HUES48 (cell line): ENCODE data around the gene ST6GALNAC3.
"Not testable (repeated sequence)": the region's sequence is repeated elsewhere in the genome, so short reads cannot be mapped to it uniquely, and the experiment has no call there.

Experiments
- H3K27ac ChIP-seq: one replicate; pipeline ENCODE4 v1.7.0; 2013; ENCODE audit warnings: low read depth, low read length, inconsistent platforms
- H3K27me3 ChIP-seq: 2 replicates; pipeline ENCODE4 v1.6.1; 2013; ENCODE audit warnings: mild to moderate bottlenecking, low read length; ENCODE audit not compliant: control insufficient read depth, insufficient read depth
- H3K36me3 ChIP-seq: 2 replicates; pipeline ENCODE4 v1.6.1; 2013; ENCODE audit warnings: low read length; ENCODE audit not compliant: control insufficient read depth, insufficient read depth
- H3K4me1 ChIP-seq: 2 replicates; pipeline ENCODE4 v1.6.1; 2013; ENCODE audit warnings: mild to moderate bottlenecking, low read length; ENCODE audit not compliant: control insufficient read depth, insufficient read depth
- H3K4me3 ChIP-seq: 2 replicates; pipeline ENCODE4 v1.5.1; 2013; ENCODE audit warnings: mild to moderate bottlenecking, low read depth, low read length
- H3K9ac ChIP-seq: 2 replicates; pipeline ENCODE4 v1.6.1; 2013; ENCODE audit warnings: mild to moderate bottlenecking, low read depth, low read length, moderate library complexity
- H3K9me3 ChIP-seq: 2 replicates; pipeline ENCODE4 v1.6.1; 2013; ENCODE audit warnings: low read length; ENCODE audit not compliant: control insufficient read depth, insufficient read depth

ST6GALNAC3 gene

GRCh38 chr1:76049498-76049897 is 25.0 kb upstream of the ST6GALNAC3 start:
- no peaks in the 10 kb centered on the region for H3K9me3 ChIP-seq
- no peaks in the 10 kb centered on the region for H3K27me3 ChIP-seq
- no peaks in the 10 kb centered on the region for H3K36me3 ChIP-seq
- peaks cover 39% of the 10 kb centered on the region for H3K4me1 ChIP-seq
- H3K4me3 ChIP-seq, result no peak overlapping the region
- no peak overlapping the region for H3K9ac ChIP-seq
- H3K27ac ChIP-seq, result no peak overlapping the region

GRCh38 chr1:76050073-76050472 is 24.5 kb upstream of the ST6GALNAC3 start:
- H3K27me3 ChIP-seq, H3K9ac ChIP-seq: not testable (repeated sequence)

GRCh38 chr1:76053021-76053420 is 21.5 kb upstream of the ST6GALNAC3 start:
- Histone ChIP-seq H3K4me3 (no peak overlapping the region), H3K9ac (no peak overlapping the region)

More at GRCh38 chr1:76050073-76050472, 24.5 kb upstream of the ST6GALNAC3 start:
- H3K9me3 ChIP-seq, H3K27ac ChIP-seq, H3K4me3 ChIP-seq, H3K36me3 ChIP-seq: not testable (repeated sequence)
- H3K4me1 ChIP-seq, result peaks cover 39% of the 10 kb centered on the region

GRCh38 chr1:76054359-76054758 is 20.2 kb upstream of the ST6GALNAC3 start:
- H3K9ac ChIP-seq, result no peak overlapping the region
- no peak overlapping the region for H3K27ac ChIP-seq
- H3K4me3 ChIP-seq, result no peak overlapping the region
- peaks cover 28% of the 10 kb centered on the region for H3K4me1 ChIP-seq
- no peaks in the 10 kb centered on the region for H3K27me3 ChIP-seq
- no peaks in the 10 kb centered on the region for H3K9me3 ChIP-seq
- H3K36me3 ChIP-seq, result no peaks in the 10 kb centered on the region

More at GRCh38 chr1:76053021-76053420, 21.5 kb upstream of the ST6GALNAC3 start:
- H3K9me3 ChIP-seq, result no peaks in the 10 kb centered on the region
- no peaks in the 10 kb centered on the region for H3K36me3 ChIP-seq
- H3K27ac ChIP-seq, result peak overlapping the region; percentile 86
- no peaks in the 10 kb centered on the region for H3K27me3 ChIP-seq
- H3K4me1 ChIP-seq, result peaks cover 41% of the 10 kb centered on the region

GRCh38 chr1:76055987-76056386 is 18.6 kb upstream of the ST6GALNAC3 start:
- Histone ChIP-seq H3K9me3 (no peaks in the 10 kb centered on the region), H3K4me1 (peaks cover 26% of the 10 kb centered on the region), H3K27me3 (no peaks in the 10 kb centered on the region), H3K9ac (no peak overlapping the region), H3K36me3 (no peaks in the 10 kb centered on the region), H3K4me3 (no peak overlapping the region), H3K27ac (no peak overlapping the region)

GRCh38 chr1:76059451-76059850 is 15.1 kb upstream of the ST6GALNAC3 start:
- Histone ChIP-seq H3K9me3 (no peaks in the 10 kb centered on the region), H3K36me3 (no peaks in the 10 kb centered on the region), H3K4me3 (no peak overlapping the region), H3K27me3 (no peaks in the 10 kb centered on the region), H3K4me1 (peaks cover 9% of the 10 kb centered on the region), H3K27ac (no peak overlapping the region), H3K9ac (no peak overlapping the region)

GRCh38 chr1:76065270-76065669 is 9.3 kb upstream of the ST6GALNAC3 start:
- Histone ChIP-seq H3K27me3 (no peaks in the 10 kb centered on the region), H3K36me3 (no peaks in the 10 kb centered on the region), H3K4me1 (no peaks in the 10 kb centered on the region), H3K4me3 (no peak overlapping the region), H3K9ac (no peak overlapping the region), H3K9me3 (no peaks in the 10 kb centered on the region), H3K27ac (no peak overlapping the region)

GRCh38 chr1:76066394-76066793 is 8.2 kb upstream of the ST6GALNAC3 start:
- H3K36me3 ChIP-seq, result no peaks in the 10 kb centered on the region
- no peaks in the 10 kb centered on the region for H3K9me3 ChIP-seq
- H3K27ac ChIP-seq, result no peak overlapping the region
- no peak overlapping the region for H3K9ac ChIP-seq
- 0 out of 2 replicates have a peak, but pooled peaks cover 2% of the 10 kb centered on the region for H3K4me1 ChIP-seq
- no peaks in the 10 kb centered on the region for H3K27me3 ChIP-seq
- no peak overlapping the region for H3K4me3 ChIP-seq

- Histone ChIP-seq H3K9ac (no peak overlapping the region), H3K4me3 (no peak overlapping the region), H3K27ac (no peak overlapping the region), H3K9me3 (no peaks in the 10 kb centered on the region), H3K27me3 (0 out of 2 replicates have a peak, but pooled peaks cover 2% of the 10 kb centered on the region), H3K4me1 (0 out of 2 replicates have a peak, but pooled peaks cover 6% of the 10 kb centered on the region), H3K36me3 (no peaks in the 10 kb centered on the region)
Observed at GRCh38 chr1:76068542-76068941, 6.0 kb upstream of the ST6GALNAC3 start.

- no peaks in the 10 kb centered on the region for H3K9me3 ChIP-seq
- H3K4me1 ChIP-seq, result 0 out of 2 replicates have a peak, but pooled peaks cover 9% of the 10 kb centered on the region
- no peaks in the 10 kb centered on the region for H3K36me3 ChIP-seq
- 0 out of 2 replicates have a peak, but pooled peaks cover 7% of the 10 kb centered on the region for H3K27me3 ChIP-seq
- H3K4me3 ChIP-seq, result no peak overlapping the region
- H3K27ac ChIP-seq, result no peak overlapping the region
- H3K9ac ChIP-seq, result no peak overlapping the region
Observed at GRCh38 chr1:76068953-76069561, 5.5 kb upstream of the ST6GALNAC3 start.

GRCh38 chr1:76070538-76070937 is 4.0 kb upstream of the ST6GALNAC3 start:
- H3K4me3 ChIP-seq, result no peak overlapping the region
- H3K36me3 ChIP-seq, result no peaks in the 10 kb centered on the region
- H3K27ac ChIP-seq, result no peak overlapping the region
- no peaks in the 10 kb centered on the region for H3K9me3 ChIP-seq
- no peak overlapping the region for H3K9ac ChIP-seq
- H3K4me1 ChIP-seq, result peaks cover 14% of the 10 kb centered on the region; the same call in 1 of the 2 replicates
- peaks cover 11% of the 10 kb centered on the region; the same call in 1 of the 2 replicates for H3K27me3 ChIP-seq
